ENCODE results near the gene KCNK1.
A peak's percentile ranks its signal among the peaks of the same experiment; 100 is the strongest.

Gene KCNK1

DNA sequence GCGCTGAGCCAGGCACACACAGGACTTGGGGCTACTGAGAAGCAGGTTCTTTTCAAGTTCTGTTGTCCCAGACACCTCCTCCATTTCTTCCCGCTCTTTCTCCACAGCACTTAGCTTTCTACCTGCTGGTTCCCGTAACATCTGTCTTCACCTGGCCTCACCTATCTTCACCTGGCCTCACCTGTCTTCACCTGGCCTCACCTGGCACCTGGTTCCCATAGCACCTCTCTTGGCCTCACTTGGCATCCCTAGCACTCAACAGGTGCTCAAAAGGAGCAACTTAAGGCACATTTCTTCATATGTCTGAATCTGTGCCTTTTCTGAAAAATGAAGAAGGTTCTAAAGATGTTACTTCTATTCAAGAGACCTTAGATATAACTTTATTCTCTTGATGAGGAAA, 10.4 kb downstream of the KCNK1 start:
- TF ChIP-seq CTCF (conservative IDR thresholded peaks at IDR 0.05; ENCODE audit: control insufficient read depth, insufficient read depth, low read depth, low read length): no peak

GRCh38 chr1:233625087-233625486, 11.2 kb downstream of the KCNK1 start:
- no peak overlapping the region for H3K4me3 ChIP-seq (ENCODE audit: control insufficient read depth, low read depth, low read length)
- DNase-seq (ENCODE audit: low read depth): no peak
- no peak for TF ChIP-seq CTCF (conservative IDR thresholded peaks at IDR 0.05; ENCODE audit: control insufficient read depth, insufficient read depth, low read depth, low read length)

More for the DNA sequence above, 10.4 kb downstream of the KCNK1 start:
- no peak overlapping the region for H3K4me3 ChIP-seq (ENCODE audit: control insufficient read depth, low read depth, low read length)
- DNase-seq (ENCODE audit: low read depth): no peak

DNA sequence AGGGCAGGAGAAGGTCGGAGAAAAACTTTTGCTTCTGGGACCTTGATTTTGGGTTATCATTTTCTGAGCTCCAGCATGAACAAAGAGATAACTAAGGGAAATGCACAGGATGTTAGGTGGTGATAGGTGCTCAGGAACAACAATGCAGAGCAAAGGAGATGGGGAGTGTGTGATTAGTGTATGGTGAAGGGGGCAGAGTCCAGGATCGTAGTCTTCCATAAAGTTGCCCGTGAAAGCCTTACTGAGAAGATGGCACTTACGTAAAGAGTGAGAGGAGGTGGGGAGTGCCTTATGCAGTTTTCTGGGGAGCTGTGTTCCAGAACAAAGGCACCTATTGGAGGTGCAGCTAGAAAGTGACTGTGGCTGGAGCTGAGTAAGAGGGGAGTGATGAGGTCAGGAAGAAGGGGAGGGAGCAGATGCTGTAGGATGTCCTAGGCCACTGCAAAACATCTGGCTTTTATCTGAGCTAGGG, 11.6 kb downstream of the KCNK1 start:
- peak; percentile 35 for DNase-seq (ENCODE audit: low read depth)
- TF ChIP-seq CTCF (conservative IDR thresholded peaks at IDR 0.05; ENCODE audit: control insufficient read depth, insufficient read depth, low read depth, low read length): no peak
- H3K4me3 ChIP-seq (ENCODE audit: control insufficient read depth, low read depth, low read length): no peak overlapping the region

GRCh38 chr1:233627376-233627775, 13.5 kb downstream of the KCNK1 start:
- no peak overlapping the region for H3K4me3 ChIP-seq (ENCODE audit: control insufficient read depth, low read depth, low read length)
- DNase-seq (ENCODE audit: low read depth): no peak
- no peak for TF ChIP-seq CTCF (conservative IDR thresholded peaks at IDR 0.05; ENCODE audit: control insufficient read depth, insufficient read depth, low read depth, low read length)

DNA sequence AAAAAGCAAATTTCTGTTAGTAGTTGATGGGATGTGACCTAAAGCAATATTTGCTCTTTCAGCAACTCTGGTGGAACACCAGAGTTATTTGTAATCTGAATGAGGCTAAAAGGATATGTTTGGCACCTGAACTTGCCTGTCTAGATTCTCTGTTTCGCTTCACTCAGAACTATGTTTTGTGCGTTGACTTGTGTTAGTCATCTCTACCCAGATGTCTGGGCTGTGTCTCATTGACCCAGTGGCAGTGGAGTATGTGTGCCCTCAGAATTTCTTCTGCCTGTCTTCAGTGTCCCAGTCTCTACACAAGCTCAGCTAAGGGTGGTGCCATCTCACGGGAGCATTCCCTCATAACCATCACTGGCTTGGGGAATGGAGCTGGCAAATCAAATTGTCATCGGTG, 13.9 kb downstream of the KCNK1 start:
- no peak for DNase-seq (ENCODE audit: low read depth)
- TF ChIP-seq CTCF (conservative IDR thresholded peaks at IDR 0.05; ENCODE audit: control insufficient read depth, insufficient read depth, low read depth, low read length): no peak
- H3K4me3 ChIP-seq (ENCODE audit: control insufficient read depth, low read depth, low read length): no peak overlapping the region

GRCh38 chr1:233629305-233629935, 15.5 kb downstream of the KCNK1 start:
- TF ChIP-seq CTCF (conservative IDR thresholded peaks at IDR 0.05; ENCODE audit: control insufficient read depth, insufficient read depth, low read depth, low read length): no peak
- no peak overlapping the region for H3K4me3 ChIP-seq (ENCODE audit: control insufficient read depth, low read depth, low read length)
- no peak for DNase-seq (ENCODE audit: low read depth)

Measured in fibroblast of mammary gland (primary cell).